Measurements from ENCODE around the gene CYBA.
"Not testable (repeated sequence)": the region's sequence is repeated elsewhere in the genome, so short reads cannot be mapped to it uniquely, and the experiment has no call there.

CYBA gene

GRCh38 chr16:88618182-88618955, 32.5 kb downstream of the CYBA start:
- TF ChIP-seq GATA1 (IDR thresholded peaks at IDR 0.05; ENCODE audit: low read depth, low read length) (no peak), POLR2A (IDR thresholded peaks at IDR 0.05; ENCODE audit: low read length) (no peak)
- no peak for DNase-seq

- DNase-seq, result no peak
- TF ChIP-seq POLR2A (IDR thresholded peaks at IDR 0.05; ENCODE audit: low read length), result no peak
- no peak for TF ChIP-seq GATA1 (IDR thresholded peaks at IDR 0.05; ENCODE audit: low read depth, low read length)
These were observed 33.4 kb downstream of the CYBA start for GRCh38 chr16:88617268-88618031.

GRCh38 chr16:88616736-88617135, 34.1 kb downstream of the CYBA start:
- TF ChIP-seq POLR2A (IDR thresholded peaks at IDR 0.05; ENCODE audit: low read length) (no peak), GATA1 (IDR thresholded peaks at IDR 0.05; ENCODE audit: low read depth, low read length) (no peak)
- DNase-seq, result no peak

GRCh38 chr16:88616320-88616719, 34.5 kb downstream of the CYBA start:
- no peak for DNase-seq
- TF ChIP-seq POLR2A (IDR thresholded peaks at IDR 0.05; ENCODE audit: low read length) (no peak), GATA1 (IDR thresholded peaks at IDR 0.05; ENCODE audit: low read depth, low read length) (no peak)

- no peak for DNase-seq
- TF ChIP-seq POLR2A (IDR thresholded peaks at IDR 0.05; ENCODE audit: low read length) (no peak), GATA1 (IDR thresholded peaks at IDR 0.05; ENCODE audit: low read depth, low read length) (no peak)
These were observed 35.9 kb downstream of the CYBA start for GRCh38 chr16:88614818-88615580.

GRCh38 chr16:88613911-88614817, 36.7 kb downstream of the CYBA start:
- TF ChIP-seq GATA1 (IDR thresholded peaks at IDR 0.05; ENCODE audit: low read depth, low read length) (no peak), POLR2A (IDR thresholded peaks at IDR 0.05; ENCODE audit: low read length) (no peak)
- DNase-seq, result no peak

GRCh38 chr16:88613293-88613692, 37.6 kb downstream of the CYBA start:
- no peak for DNase-seq
- no peak for TF ChIP-seq GATA1 (IDR thresholded peaks at IDR 0.05; ENCODE audit: low read depth, low read length)
- no peak for TF ChIP-seq POLR2A (IDR thresholded peaks at IDR 0.05; ENCODE audit: low read length)

- TF ChIP-seq POLR2A (IDR thresholded peaks at IDR 0.05; ENCODE audit: low read length) (no peak), GATA1 (IDR thresholded peaks at IDR 0.05; ENCODE audit: low read depth, low read length) (no peak)
- DNase-seq, result no peak
These were observed 39.7 kb downstream of the CYBA start for GRCh38 chr16:88610909-88611812.

GRCh38 chr16:88610080-88610479, 40.8 kb downstream of the CYBA start:
- no peak for TF ChIP-seq GATA1 (IDR thresholded peaks at IDR 0.05; ENCODE audit: low read depth, low read length)
- no peak for TF ChIP-seq POLR2A (IDR thresholded peaks at IDR 0.05; ENCODE audit: low read length)

GRCh38 chr16:88609426-88609825, 41.4 kb downstream of the CYBA start:
- DNase-seq, result not testable (repeated sequence)

More at GRCh38 chr16:88610080-88610479, 40.8 kb downstream of the CYBA start:
- no peak for DNase-seq

- no peak for DNase-seq
- TF ChIP-seq POLR2A (IDR thresholded peaks at IDR 0.05; ENCODE audit: low read length) (no peak), GATA1 (IDR thresholded peaks at IDR 0.05; ENCODE audit: low read depth, low read length) (no peak)
These were observed 42.8 kb downstream of the CYBA start for GRCh38 chr16:88608076-88608475.

GRCh38 chr16:88606148-88606757, 44.6 kb downstream of the CYBA start:
- TF ChIP-seq GATA1 (IDR thresholded peaks at IDR 0.05; ENCODE audit: low read depth, low read length) (no peak), POLR2A (IDR thresholded peaks at IDR 0.05; ENCODE audit: low read length) (no peak)
- no peak for DNase-seq
